Measurements from ENCODE around the gene AMMECR1. TPM values are rescaled to one million over a fixed set of nuclear protein-coding genes. Genes with fewer than 3 reads are reported as not detected.

Gene AMMECR1
- total and polyA plus RNA-seq, 12 donors = 0.59 to 1.8 (median 0.99) TPM

DNA sequence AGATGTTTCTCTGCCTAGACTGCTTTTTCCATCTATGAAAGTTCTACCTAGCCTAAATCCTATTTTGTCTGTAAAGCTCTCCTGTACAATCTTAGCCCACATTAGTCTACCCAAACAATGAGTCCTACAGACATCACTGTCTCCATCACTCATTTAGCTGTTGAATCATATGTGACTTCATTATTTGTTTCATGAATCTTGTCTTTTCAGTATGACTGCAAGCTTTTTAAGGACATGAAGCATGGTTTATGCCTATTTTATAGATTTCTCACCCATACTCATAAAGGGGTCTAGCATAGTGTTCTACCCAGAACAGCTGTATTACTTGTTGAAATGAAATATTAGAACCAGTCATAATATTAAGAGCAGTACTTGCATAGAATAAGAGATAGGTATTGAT is 13.0 kb downstream of the AMMECR1 start:
- no peak for ATAC-seq
- no peak overlapping the region for H3K4me3 ChIP-seq
- no peak overlapping the region for H3K27ac ChIP-seq
- intact Hi-C loops (cut with DNase I) = no loop called here
- TF ChIP-seq, protein P1, sequence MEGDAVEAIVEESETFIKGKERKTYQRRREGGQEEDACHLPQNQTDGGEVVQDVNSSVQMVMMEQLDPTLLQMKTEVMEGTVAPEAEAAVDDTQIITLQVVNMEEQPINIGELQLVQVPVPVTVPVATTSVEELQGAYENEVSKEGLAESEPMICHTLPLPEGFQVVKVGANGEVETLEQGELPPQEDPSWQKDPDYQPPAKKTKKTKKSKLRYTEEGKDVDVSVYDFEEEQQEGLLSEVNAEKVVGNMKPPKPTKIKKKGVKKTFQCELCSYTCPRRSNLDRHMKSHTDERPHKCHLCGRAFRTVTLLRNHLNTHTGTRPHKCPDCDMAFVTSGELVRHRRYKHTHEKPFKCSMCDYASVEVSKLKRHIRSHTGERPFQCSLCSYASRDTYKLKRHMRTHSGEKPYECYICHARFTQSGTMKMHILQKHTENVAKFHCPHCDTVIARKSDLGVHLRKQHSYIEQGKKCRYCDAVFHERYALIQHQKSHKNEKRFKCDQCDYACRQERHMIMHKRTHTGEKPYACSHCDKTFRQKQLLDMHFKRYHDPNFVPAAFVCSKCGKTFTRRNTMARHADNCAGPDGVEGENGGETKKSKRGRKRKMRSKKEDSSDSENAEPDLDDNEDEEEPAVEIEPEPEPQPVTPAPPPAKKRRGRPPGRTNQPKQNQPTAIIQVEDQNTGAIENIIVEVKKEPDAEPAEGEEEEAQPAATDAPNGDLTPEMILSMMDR (IDR thresholded peaks at IDR 0.05) = no peak
- H3K4me1 ChIP-seq = peaks cover 0 to 4% (median 0%) of the 10 kb centered on the region in 9 donors
- no peaks in the 10 kb centered on the region for H3K9me3 ChIP-seq
- H3K36me3 ChIP-seq = no peaks in the 10 kb centered on the region
- peaks cover 0 to 18% (median 0%) of the 10 kb centered on the region in 7 donors for H3K27me3 ChIP-seq
- DNase-seq = no peak

DNA sequence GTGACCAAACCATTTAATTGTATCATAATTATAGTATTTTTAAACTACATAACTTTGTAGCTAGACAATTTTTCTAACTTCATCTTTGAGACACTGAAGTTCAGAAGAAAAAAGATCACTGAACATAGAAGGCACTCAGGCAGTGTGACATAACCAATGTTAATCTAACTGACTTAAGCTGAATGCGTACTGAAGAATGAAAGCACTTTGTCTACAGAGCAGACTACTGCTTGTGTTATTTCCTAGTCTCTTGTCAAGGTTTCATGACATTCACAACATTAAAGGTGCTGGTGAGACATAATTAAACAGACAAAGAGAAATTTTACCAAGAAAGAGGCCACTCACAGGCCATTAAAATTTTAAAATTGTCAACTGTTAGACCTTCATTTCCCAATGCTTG is 13.5 kb downstream of the AMMECR1 start:
- Histone ChIP-seq H3K4me1 (no peaks in the 10 kb centered on the region), H3K9me3 (no peaks in the 10 kb centered on the region), H3K36me3 (no peaks in the 10 kb centered on the region), H3K27me3 (peaks cover 0 to 18% (median 0%) of the 10 kb centered on the region in 7 donors), H3K27ac (no peak overlapping the region), H3K4me3 (no peak overlapping the region)
- WGBS, 2 donors = 85 to 96% methylated on average over 1 of the region's 1 CpG
- no peak for ATAC-seq
- TF ChIP-seq, protein P1 (IDR thresholded peaks at IDR 0.05) = no peak
- no peak for DNase-seq
- intact Hi-C loops (cut with DNase I) = no loop called here

DNA sequence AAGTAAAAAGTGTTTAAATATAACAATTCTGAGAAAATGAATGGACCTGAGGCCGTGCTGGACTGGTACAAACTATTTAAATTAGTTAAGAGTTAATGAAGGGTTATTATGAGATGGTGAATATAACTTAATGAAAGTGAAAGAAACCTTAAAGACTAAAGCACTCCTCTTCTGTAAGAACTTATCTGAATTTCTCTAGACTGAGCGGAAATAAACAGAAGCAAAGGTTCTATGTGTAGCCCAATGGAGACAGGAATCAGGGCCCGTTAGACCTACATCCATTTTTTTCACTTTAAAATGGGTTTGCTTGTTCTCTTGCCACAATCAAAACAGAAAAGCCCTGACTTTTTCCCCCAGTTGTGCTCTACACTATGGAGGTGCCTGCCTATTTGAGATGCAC is 14.9 kb downstream of the AMMECR1 start:
- WGBS, 2 donors = 97 to 100% methylated on average over 3 of the region's 3 CpGs
- TF ChIP-seq, protein P1 (IDR thresholded peaks at IDR 0.05) = no peak
- Histone ChIP-seq H3K4me1 (no peaks in the 10 kb centered on the region), H3K4me3 (no peak overlapping the region), H3K36me3 (no peaks in the 10 kb centered on the region), H3K27me3 (peaks cover 0 to 18% (median 0%) of the 10 kb centered on the region in 7 donors), H3K9me3 (no peaks in the 10 kb centered on the region), H3K27ac (no peak overlapping the region)
- ATAC-seq (no peak), DNase-seq (no peak)
- intact Hi-C loops (cut with DNase I) = no loop called here

DNA sequence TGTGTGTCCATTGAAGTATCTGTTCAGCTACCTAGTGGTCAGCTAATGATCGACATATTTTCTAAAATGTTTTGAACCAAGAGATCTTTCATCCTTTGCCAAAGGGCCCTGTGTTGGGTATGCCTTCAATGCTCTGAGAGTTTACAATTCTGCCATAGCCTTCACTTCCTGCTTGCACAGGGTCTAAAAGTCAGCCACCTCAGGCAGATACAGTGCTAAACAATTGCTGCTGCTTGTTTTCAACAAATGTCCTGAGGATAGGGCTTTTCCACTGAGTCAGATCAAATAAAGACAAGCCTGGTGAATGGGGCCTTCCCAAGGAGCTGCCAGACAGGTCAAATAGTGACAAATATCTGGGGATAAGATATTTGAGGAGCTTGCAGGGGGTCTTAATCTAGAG is 16.7 kb downstream of the AMMECR1 start:
- Histone ChIP-seq H3K4me1 (no peaks in the 10 kb centered on the region), H3K9me3 (peaks cover 0 to 13% (median 0%) of the 10 kb centered on the region in 11 donors), H3K27me3 (peaks cover 0 to 13% (median 0%) of the 10 kb centered on the region in 7 donors), H3K4me3 (no peak overlapping the region), H3K27ac (no peak overlapping the region), H3K36me3 (no peaks in the 10 kb centered on the region)
- no peak for DNase-seq
- TF ChIP-seq, protein P1 (IDR thresholded peaks at IDR 0.05) = no peak
- intact Hi-C loops (cut with DNase I) = no loop called here
- WGBS, 2 donors = 88 to 90% methylated on average over 1 of the region's 1 CpG
- no peak for ATAC-seq
